Stimulated activated CD4-positive, alpha-beta T cell treated with anti-CD3 and anti-CD28 coated beads, Interleukin-1b, Interleukin-23, amount 100 ng/mL, for 48 hours (primary cell): ENCODE data around the gene CCDC85B.

Experiments
- DNase-seq: peaks from one replicate; pipeline ENCODE4 v3.0.0-alpha.2; 2020

Gene CCDC85B

DNA sequence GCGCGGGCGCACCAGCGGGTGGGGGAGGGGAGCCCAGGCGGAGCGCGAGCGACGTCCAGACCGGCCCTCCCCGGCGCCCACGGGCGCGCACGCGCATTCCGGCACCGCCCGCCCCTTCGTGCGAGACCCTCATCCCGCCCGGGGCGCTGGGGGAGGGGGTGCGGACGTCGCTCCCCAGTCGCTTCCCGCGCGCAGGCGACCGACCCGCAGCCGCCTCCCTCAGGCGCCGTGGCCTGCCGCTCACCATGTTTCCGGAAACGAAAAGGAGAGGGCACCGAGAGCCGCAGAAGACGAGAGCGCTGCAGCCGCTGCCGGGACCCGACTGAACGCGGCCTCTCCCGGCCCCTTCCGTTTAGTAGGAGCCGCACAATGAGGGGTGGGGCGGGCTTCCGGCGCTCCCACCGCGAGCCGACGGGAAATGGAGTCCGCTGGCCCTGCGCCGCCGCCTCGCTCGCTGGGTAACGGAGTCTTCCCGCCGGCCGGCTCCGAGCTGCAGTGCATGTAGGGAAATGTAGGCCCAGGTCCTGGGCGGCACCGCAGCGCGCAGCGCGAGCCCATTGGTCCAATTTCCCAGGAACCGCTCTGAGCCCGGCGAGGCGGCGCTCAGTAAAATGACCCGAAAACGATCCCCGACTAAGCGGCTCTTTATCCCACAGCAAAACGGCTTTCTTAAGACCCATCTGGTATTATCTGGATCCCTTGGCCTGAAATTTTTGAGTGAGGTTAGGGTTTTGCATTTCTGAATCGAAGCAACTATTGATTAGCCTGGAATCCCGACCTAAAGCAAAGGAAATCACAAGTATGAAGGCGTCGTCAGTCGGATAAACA is 32.4 kb upstream of the CCDC85B start, which contains the start of gene CFL1:
Gene CFL1 (minus strand): TSS at position 328 of the 828 bp plus-strand sequence. CDS start 81 bp downstream, at position 247.
- peak; percentile 98 for DNase-seq

DNA sequence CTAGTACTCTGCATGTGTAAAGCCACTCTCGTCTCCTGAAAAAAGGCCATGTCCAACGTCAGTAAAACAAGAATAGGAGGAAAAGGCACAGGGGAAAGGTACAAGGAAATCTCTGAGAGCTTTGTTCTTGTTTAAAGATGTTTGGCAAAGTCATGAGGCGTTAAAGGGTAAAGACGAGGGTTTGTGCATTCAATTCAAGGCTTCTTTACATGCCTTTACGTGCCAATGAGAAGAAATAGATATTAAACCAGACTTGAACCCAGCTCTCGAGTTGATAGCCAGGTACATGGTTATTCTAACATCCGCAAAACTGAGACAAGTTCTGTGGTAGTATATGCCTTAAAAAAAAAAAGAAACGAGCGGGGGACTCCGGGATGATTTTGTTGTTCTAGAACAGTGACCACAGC is 31.8 kb upstream of the CCDC85B start:
- DNase-seq, result no peak

DNA sequence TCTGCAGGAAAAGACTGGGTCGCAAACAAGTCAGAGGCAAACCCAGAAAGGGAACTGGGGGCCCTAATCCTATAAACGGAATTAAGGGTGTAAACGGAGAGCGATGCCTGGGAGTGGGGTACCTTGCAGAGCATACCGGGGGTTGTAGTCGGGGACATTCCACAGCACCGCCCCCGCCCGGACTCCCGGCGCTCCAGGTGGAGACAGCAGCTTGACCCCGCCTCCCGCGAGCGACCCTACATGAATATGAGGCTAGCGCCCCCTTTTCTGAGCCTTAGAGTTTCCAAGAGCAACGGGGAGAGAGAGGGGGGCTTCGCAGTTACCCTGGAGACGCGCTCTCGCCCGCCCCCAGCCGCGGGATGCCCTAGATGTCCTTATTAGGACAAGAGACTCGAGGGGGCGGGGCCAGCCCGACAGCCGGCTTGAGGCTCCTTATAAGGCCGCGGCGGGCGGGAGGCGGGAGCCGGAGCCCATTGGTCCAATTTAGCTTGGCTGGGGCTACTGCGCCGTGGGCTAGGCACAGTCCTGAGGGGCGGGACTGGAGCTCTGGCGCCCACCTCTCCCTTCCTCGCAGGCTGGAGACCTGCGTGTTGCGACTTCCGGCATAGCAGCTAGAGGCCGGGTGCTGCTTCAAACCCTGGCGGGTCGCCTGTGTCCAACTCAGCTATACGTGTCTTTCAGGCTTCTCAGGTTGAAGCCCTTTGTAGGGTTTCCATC is 31.2 kb upstream of the CCDC85B start:
- DNase-seq, result peak; percentile 99

DNA sequence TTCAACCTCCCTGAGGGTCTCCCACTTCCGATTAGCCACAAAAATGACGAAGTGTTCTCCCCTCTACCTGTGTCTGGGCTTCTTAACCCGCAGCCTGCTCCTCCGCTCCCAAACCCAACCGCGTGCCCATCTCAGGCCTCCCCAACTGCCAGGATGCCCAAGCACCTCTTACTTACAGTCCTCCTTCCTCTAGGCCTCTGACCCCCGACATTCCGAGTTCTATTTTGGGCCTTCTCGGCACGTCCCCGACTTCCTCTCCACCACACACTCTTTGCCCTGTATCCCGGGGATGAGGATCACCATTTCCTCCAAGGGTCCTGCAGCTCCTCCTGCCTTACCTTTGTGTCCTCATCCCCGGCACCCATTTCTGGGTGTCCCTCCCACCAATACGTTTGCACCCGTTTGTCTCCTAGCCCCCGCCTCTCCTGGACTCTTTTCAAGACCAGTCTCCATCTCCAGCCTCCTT is 30.6 kb upstream of the CCDC85B start:
- DNase-seq, result no peak

DNA sequence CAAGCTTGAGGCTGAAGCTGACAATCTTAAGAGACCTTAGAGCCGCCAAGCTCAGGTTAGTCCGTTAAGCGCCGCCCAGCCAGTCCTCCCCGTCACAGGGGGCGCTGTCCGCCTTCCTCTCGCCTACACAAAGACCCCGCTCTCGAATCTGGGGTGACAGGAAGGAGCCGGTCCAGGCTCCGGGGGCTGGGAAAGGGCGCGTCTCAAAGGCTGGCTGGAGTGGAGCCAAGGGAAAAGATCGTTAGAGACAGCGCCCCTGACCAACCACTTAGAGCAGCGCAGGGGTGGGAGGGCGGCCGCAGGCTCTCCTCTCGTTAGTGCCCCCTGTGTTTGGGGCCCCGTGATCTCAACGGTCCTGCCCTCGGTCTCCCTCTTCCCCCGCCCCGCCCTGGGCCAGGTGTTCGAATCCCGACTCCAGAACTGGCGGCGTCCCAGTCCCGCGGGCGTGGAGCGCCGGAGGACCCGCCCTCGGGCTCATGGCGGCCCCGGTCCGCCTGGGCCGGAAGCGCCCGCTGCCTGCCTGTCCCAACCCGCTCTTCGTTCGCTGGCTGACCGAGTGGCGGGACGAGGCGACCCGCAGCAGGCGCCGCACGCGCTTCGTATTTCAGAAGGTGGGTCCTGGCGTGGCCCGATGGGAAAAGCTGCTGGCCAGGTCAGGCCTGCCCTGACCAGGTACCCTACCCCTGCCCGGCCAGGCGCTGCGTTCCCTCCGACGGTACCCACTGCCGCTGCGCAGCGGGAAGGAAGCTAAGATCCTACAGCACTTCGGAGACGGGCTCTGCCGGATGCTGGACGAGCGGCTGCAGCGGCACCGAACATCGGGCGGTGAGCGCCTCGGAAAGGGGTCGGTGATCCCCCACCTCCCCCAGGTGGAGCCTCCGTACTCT is 30.0 kb upstream of the CCDC85B start, which contains the start of gene MUS81:
Gene MUS81 (plus strand): TSS at position 156 of the 887 bp plus-strand sequence. CDS start 321 bp downstream, at position 477.
- DNase-seq, result peak; percentile 95

DNA sequence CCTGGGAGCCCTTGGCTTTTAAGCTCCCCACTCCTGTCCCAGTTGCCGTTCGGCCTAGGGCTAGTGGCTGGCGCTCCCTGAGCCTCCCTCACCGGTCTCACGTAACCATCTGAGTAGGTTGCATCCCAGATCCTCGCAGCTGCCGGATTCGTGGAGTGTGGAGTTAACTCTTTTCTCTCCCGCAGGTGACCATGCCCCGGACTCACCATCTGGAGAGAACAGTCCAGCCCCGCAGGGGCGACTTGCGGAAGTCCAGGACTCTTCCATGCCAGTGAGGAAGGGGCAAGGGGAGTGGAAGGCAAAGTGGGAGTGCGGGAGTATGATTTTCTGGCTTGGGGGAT is 29.3 kb upstream of the CCDC85B start:
- no peak for DNase-seq

DNA sequence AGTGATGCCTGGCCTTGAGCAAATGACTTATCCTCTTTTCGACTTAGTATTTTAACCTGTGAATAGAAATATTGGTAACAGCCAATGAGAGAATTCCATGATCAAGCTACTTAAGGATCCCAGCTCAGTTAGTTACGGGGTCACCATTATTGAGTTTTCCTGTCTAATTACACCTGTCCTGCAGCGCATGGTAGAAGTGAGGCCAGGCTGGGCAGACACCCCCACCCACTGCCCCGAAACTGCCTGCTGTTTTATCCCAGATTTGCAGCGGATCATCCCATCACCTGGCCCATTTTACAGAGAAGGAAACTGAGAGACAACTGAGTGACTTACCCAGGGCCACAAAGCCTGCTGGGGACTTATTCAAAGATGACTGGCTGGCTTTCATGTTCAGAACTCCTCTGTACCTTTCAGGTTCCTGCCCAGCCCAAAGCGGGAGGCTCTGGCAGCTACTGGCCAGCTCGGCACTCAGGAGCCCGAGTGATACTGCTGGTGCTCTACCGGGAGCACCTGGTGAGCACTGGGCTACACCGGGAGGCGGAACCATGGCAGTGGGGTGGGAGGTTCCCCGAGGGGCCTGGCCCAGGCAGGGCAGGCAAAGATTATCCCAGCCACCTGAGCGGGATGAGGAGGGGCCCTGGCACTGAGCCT is 28.8 kb upstream of the CCDC85B start:
- DNase-seq, result no peak

DNA sequence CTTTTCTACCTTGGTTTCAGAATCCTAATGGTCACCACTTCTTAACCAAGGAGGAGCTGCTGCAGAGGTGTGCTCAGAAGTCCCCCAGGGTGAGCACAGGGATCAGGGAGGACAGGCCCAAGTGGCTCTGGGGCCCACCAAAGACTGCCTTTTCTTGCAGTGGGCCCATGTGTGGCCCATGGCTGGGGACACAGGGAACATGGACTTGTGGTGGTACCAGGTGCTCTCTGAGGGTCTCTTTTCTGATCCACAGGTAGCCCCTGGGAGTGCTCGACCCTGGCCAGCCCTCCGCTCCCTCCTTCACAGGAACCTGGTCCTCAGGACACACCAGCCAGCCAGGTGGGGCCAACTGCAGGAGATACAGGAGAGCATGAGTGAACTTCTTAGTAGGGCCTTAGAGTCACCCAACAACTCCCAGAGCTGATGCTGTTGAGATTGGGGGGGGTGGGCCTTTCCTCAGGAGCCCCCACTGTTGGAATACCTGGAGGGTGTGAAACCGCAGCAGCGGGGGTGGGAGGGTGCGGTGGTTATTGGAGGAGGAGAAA is 28.2 kb upstream of the CCDC85B start:
- no peak for DNase-seq

DNA sequence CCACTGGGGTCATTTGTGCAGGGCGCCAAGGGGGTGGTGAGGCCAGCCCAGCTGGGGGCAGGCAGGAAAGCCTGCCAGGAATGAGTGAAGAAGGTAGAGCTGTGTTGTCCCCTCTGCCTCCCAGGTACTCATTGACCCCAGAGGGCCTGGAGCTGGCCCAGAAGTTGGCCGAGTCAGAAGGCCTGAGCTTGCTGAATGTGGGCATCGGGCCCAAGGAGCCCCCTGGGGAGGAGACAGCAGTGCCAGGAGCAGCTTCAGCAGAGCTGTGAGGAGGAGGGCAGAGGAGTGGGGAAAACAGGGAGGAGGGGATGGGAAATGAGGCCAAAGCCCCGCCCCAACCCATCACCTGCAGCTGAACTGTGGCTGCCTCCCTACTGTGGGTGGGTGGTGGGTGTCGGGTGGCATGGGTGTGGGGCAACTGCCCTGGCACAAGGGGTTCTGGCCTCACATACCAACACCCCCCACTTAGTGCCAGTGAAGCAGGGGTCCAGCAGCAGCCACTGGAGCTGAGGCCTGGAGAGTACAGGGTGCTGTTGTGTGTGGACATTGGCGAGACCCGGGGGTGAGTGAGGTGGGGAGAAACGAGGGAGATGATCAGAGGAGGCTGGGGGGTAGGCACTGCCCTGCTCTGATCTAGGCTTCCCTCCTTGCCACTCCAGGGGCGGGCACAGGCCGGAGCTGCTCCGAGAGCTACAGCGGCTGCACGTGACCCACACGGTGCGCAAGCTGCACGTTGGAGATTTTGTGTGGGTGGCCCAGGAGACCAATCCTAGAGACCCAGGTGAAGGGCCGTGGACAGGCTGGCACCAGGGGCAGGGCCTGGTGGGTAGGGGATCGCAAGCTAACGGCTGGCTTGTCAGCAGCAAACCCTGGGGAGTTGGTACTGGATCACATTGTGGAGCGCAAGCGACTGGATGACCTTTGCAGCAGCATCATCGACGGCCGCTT is 27.3 kb upstream of the CCDC85B start:
- no peak for DNase-seq

DNA sequence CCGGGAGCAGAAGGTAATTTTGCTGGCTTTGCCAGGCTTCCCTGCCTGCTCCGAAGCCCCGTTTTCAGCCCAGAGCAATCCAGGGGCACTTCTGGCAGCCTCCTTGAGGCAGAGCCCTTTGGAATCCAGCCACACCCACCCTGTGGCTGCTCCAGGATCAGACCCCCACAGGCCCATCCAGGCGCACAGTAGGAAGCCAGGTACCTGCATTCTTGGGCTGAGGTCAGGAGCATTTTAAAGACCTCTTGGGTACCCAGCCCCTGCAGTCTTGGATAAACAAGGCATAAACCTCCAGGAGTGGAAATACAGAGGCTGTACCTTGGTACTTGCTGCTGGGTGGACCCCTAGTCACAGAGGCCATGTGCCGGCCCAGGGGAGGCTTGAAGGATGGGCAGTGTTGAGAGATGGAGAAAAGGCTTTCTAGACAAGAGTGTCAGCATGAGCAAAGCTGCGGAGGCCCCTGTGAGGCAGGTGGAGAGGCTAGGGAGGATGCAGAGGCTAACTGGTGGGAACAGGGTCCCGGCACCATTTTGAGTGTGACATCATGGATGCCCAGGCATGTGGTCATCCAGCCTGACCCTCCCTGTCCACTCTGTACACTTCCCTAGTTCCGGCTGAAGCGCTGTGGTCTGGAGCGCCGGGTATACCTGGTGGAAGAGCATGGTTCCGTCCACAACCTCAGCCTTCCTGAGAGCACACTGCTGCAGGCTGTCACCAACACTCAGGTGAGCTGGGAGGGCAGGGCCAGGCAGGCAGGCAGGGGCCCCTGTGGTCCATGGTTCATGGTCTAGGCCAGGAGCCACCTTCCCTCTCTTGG is 26.4 kb upstream of the CCDC85B start:
- DNase-seq, result no peak

DNA sequence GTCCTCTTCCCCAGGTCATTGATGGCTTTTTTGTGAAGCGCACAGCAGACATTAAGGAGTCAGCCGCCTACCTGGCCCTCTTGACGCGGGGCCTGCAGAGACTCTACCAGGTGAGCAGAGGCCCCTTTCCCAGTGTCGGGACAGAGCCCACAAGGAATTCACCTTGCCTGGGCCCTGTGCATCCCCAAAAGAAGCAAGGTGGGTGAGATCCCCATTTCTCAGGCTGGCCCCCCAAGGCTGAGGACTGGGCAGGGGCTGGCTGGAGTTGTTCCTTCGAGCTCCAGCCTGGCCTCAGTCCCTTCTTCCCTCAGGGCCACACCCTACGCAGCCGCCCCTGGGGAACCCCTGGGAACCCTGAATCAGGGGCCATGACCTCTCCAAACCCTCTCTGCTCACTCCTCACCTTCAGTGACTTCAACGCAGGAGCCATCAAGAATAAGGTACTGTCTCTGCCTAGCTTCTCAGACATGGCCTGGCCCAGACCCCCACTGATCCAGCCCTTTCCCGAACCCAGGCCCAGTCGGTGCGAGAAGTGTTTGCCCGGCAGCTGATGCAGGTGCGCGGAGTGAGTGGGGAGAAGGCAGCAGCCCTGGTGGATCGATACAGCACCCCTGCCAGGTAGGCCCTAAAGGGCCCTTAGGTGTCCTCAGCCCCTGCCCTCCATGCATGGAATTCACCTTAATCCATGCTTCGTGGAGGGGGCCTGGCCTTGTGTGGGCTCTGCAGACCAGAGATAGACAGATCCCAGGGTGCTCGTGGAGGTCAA is 25.6 kb upstream of the CCDC85B start:
- DNase-seq, result no peak

DNA sequence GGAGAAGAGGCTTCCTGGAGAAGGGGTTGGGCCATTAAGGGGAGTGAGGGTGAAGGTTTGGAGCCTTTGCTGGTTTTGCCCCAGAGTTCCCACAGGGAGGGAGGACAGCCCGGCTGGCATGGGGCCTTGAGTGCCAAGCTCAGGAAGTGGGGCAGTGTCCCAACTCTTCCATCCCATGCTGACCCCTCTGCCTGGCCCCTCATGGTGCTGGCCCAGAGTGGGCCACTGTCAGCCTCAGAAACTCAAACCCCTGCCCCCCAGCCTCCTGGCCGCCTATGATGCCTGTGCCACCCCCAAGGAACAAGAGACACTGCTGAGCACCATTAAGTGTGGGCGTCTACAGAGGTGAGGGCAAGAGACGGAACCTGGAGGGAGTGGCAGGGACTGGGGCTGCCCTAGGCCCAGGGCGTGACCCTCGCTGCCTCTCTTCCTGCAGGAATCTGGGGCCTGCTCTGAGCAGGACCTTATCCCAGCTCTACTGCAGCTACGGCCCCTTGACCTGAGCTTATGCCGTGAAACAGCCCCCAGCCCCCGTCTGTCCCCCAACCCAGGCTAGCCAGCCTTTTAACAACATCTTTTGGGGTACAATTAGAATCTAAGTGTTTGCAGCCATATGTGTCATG is 24.8 kb upstream of the CCDC85B start:
- DNase-seq, result no peak

DNA sequence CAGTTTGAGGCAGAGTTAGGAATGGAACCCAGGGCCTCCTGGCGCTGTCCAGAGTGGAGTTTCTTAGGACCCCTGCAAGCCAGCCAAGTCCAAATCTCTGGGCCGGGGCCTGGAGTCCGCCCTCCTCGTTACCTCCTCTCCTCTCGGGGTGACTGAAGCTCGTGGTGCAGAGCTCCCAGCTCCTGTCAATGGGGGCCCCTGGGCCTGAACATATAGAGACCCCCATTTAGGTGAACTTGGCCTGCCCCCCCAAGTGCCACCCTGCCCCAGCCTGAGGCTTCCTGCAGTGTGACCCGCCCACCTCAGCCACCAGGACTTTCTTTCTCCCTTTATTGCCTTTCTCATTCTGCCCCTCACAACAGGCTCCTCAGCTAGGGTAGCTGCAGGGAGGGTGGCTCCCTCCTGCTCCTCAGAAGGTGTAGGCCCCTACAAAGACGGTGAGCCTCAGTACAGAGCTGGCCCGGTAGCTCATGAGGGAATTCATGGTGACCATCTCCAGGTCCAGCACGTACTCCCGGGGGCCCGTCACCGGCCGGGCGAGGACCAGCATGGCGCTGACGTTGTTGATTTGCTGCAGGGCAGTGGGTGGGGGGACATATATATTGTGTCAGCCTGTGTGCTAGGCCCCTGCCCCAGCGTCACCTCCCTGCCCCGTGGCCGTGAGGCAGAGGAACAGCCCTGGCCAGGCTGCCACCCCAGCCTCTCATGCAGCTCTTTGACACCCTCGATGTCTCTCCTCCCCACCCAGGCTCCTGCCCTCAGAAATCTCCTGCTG is 23.8 kb upstream of the CCDC85B start:
- no peak for DNase-seq

DNA sequence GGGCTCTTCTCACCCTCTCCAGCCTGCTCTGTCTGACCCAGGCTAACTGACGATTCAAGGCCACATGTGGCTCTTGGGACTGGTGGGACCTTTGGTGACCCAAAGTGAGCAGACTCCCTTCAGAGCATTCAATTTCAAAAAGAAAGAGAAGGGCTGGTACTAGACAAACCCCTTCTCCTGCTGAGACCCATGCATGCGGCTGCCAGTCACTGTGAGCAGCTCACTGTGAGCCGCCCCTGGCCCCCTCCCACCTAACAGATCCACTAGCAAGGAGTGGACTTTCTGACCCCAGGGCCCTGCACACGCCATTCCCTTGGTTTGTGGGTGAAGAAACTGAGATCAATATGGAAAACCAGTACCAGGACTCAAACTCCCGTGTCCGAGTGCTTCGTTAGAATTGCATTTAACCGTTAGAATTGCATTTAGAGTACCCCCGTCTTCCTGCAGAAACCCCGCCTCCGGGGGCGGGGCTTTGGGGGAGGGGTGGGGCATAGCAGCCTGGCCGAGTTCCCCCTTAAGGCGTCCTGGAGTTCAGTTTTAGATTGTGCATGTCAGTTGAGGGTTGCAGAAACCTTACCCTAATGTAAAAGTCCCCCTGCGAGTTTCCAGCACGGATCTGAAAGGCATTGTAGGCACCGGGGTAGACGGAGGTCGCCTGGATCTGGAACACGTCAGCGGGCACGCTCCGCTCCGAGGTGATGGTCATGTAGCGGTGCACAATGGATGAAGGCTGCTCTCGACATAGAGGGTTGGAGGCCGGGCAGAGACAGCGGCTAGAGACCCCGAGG is 23.0 kb upstream of the CCDC85B start:
- DNase-seq, result no peak

DNA sequence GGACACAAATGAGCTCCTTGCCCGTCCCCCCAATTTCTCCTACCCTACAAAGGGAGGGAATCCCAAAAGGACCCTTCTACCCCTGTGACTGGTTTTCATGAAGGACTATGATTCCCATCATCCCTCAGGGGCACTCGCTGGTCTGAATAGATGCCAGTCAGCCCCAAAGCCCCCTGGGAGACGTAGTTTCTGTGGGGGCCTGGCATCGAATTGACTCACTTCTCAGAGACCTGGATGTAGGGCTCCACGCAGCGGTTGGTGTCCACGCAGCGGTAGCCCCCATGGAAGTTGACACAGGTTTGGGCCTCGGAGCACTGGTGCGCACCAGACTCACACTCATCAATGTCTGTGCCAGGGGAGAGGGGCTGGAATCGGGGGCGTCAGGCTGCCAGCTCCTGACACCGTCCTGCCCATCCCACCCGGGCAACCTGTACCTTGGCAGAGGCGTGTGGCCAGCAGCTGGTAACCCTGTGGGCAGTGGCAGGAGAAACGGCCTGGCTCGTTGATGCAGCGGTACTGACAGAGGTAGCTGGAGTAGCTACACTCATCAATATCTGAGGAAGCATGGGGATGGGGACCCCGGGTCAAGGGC is 22.3 kb upstream of the CCDC85B start:
- DNase-seq, result no peak

DNA sequence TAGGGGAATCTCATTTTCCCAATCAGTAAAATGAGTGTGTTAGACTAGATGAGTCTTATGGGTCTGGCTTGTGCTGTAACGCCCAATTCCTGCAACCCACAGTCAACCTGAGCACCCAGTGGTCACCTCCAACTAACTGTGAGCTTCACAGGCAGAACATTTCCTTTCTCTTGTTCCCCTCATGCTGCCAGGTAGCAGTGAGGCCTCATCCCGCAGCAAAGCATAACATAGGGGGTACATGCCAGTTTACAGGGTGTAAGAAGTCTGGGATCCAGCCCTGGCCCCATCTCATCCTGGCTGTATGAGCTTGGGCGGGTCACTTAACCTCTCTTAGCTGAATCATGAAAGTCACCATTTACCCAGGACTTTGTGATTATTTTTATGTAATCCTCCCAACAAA is 21.6 kb upstream of the CCDC85B start:
- DNase-seq, result no peak
